ENCODE results near the gene IL22RA2. TPM values are rescaled to one million over a fixed set of nuclear protein-coding genes. Genes with fewer than 3 reads are reported as not detected.
A peak's percentile ranks its signal among the peaks of the same experiment; 100 is the strongest.
"Not testable (repeated sequence)": the region's sequence is repeated elsewhere in the genome, so short reads cannot be mapped to it uniquely, and the experiment has no call there.

The IL22RA2 gene
- total RNA-seq (2014; rRNA removed; shearing (Covaris generic); ENCODE audit: low replicate concordance), result not detected in 2 replicates

- in situ Hi-C loops (cut with HindIII; ENCODE audit: low pct_unique_long_range_greater_than_20kb, low sequenced_read_pairs), result no loop called here
- no peak for DNase-seq (ENCODE audit: low read depth)
These were observed at the start of gene IL22RA2 for GRCh38 chr6:137173501-137173900. TSS of gene IL22RA2 (minus strand) at chr6:137173644. CDS start at chr6:137161749, 11,895 bp downstream.

GRCh38 chr6:137222381-137222780 is 48.9 kb upstream of the IL22RA2 start:
- no peak for DNase-seq (ENCODE audit: low read depth)

GRCh38 chr6:137219664-137220252 is 46.3 kb upstream of the IL22RA2 start:
- DNase-seq (ENCODE audit: low read depth), result no peak

More at GRCh38 chr6:137222381-137222780, 48.9 kb upstream of the IL22RA2 start:
- in situ Hi-C loops (cut with HindIII; ENCODE audit: low pct_unique_long_range_greater_than_20kb, low sequenced_read_pairs), result no loop called here

GRCh38 chr6:137218917-137219663 is 45.6 kb upstream of the IL22RA2 start, which contains the start of gene IFNGR1:
TSS of gene IFNGR1 (minus strand) at chr6:137219385. CDS start at chr6:137219327, 58 bp downstream.
- DNase-seq (ENCODE audit: low read depth), result peak; percentile 90
- in situ Hi-C loops (cut with HindIII; ENCODE audit: low pct_unique_long_range_greater_than_20kb, low sequenced_read_pairs), result no loop called here

More at GRCh38 chr6:137219664-137220252, 46.3 kb upstream of the IL22RA2 start:
- in situ Hi-C loops (cut with HindIII; ENCODE audit: low pct_unique_long_range_greater_than_20kb, low sequenced_read_pairs), result no loop called here

- in situ Hi-C loops (cut with HindIII; ENCODE audit: low pct_unique_long_range_greater_than_20kb, low sequenced_read_pairs), result no loop called here
- DNase-seq (ENCODE audit: low read depth), result peak; percentile 40
These were observed 45.1 kb upstream of the IL22RA2 start for GRCh38 chr6:137218473-137218916.

GRCh38 chr6:137217801-137218472 is 44.5 kb upstream of the IL22RA2 start:
- no peak for DNase-seq (ENCODE audit: low read depth)
- in situ Hi-C loops (cut with HindIII; ENCODE audit: low pct_unique_long_range_greater_than_20kb, low sequenced_read_pairs), result no loop called here

- in situ Hi-C loops (cut with HindIII; ENCODE audit: low pct_unique_long_range_greater_than_20kb, low sequenced_read_pairs), result no loop called here
- DNase-seq (ENCODE audit: low read depth), result no peak
These were observed 43.6 kb upstream of the IL22RA2 start for GRCh38 chr6:137216875-137217553.

- DNase-seq (ENCODE audit: low read depth), result no peak
- in situ Hi-C loops (cut with HindIII; ENCODE audit: low pct_unique_long_range_greater_than_20kb, low sequenced_read_pairs), result no loop called here
These were observed 42.7 kb upstream of the IL22RA2 start for GRCh38 chr6:137216106-137216505.

- in situ Hi-C loops (cut with HindIII; ENCODE audit: low pct_unique_long_range_greater_than_20kb, low sequenced_read_pairs); DNase-seq (ENCODE audit: low read depth): not testable (repeated sequence)
These were observed 42.2 kb upstream of the IL22RA2 start for GRCh38 chr6:137215630-137216029.

- DNase-seq (ENCODE audit: low read depth), result no peak
- in situ Hi-C loops (cut with HindIII; ENCODE audit: low pct_unique_long_range_greater_than_20kb, low sequenced_read_pairs), result no loop called here
These were observed 41.5 kb upstream of the IL22RA2 start for GRCh38 chr6:137214931-137215330.

- no peak for DNase-seq (ENCODE audit: low read depth)
- in situ Hi-C loops (cut with HindIII; ENCODE audit: low pct_unique_long_range_greater_than_20kb, low sequenced_read_pairs), result no loop called here
These were observed 40.4 kb upstream of the IL22RA2 start for GRCh38 chr6:137213813-137214212.

- DNase-seq (ENCODE audit: low read depth), result no peak
- in situ Hi-C loops (cut with HindIII; ENCODE audit: low pct_unique_long_range_greater_than_20kb, low sequenced_read_pairs), result no loop called here
These were observed 39.9 kb upstream of the IL22RA2 start for GRCh38 chr6:137213331-137213740.

GRCh38 chr6:137211910-137212309 is 38.5 kb upstream of the IL22RA2 start:
- in situ Hi-C loops (cut with HindIII; ENCODE audit: low pct_unique_long_range_greater_than_20kb, low sequenced_read_pairs), result no loop called here

GRCh38 chr6:137210903-137211302 is 37.5 kb upstream of the IL22RA2 start:
- no peak for DNase-seq (ENCODE audit: low read depth)
- in situ Hi-C loops (cut with HindIII; ENCODE audit: low pct_unique_long_range_greater_than_20kb, low sequenced_read_pairs), result no loop called here

More at GRCh38 chr6:137211910-137212309, 38.5 kb upstream of the IL22RA2 start:
- no peak for DNase-seq (ENCODE audit: low read depth)

- in situ Hi-C loops (cut with HindIII; ENCODE audit: low pct_unique_long_range_greater_than_20kb, low sequenced_read_pairs), result no loop called here
- no peak for DNase-seq (ENCODE audit: low read depth)
These were observed 34.8 kb upstream of the IL22RA2 start for GRCh38 chr6:137208279-137208678.

- in situ Hi-C loops (cut with HindIII; ENCODE audit: low pct_unique_long_range_greater_than_20kb, low sequenced_read_pairs); DNase-seq (ENCODE audit: low read depth): not testable (repeated sequence)
These were observed 34.0 kb upstream of the IL22RA2 start for GRCh38 chr6:137207457-137207856.

GRCh38 chr6:137206577-137206976 is 33.1 kb upstream of the IL22RA2 start:
- DNase-seq (ENCODE audit: low read depth), result no peak
- in situ Hi-C loops (cut with HindIII; ENCODE audit: low pct_unique_long_range_greater_than_20kb, low sequenced_read_pairs), result no loop called here

GRCh38 chr6:137203256-137203655 is 29.8 kb upstream of the IL22RA2 start:
- DNase-seq (ENCODE audit: low read depth), result no peak
- in situ Hi-C loops (cut with HindIII; ENCODE audit: low pct_unique_long_range_greater_than_20kb, low sequenced_read_pairs), result no loop called here

Measured in Caki2 (cell line).